Measurements from ENCODE around the gene ZMIZ2. TPM values are rescaled to one million over a fixed set of nuclear protein-coding genes. Genes with fewer than 3 reads are reported as not detected.

Gene ZMIZ2
- total and polyA plus RNA-seq, 2 donors (not counting 1 experiment from before 2014, with no cell fraction given), result 3.9 to 9.1 TPM

GRCh38 chr7:44713680-44714335 is 34.8 kb upstream of the ZMIZ2 start:
- H2AFZ ChIP-seq (ENCODE audit: low read length), result no peak overlapping the region
- TF ChIP-seq CTCF (conservative IDR thresholded peaks at IDR 0.05 in 1 of 2, IDR thresholded peaks at IDR 0.05 in 1 of 2; ENCODE audit: low read depth in 1 of 2, low read length in 2 of 2), result no peak
- TF ChIP-seq EZH2 (IDR thresholded peaks at IDR 0.05; ENCODE audit: low read length, missing control alignments), result no peak
- H3K4me2 ChIP-seq (ENCODE audit: extremely low read depth, insufficient read depth, low read length), result no peak overlapping the region
- no peaks in the 10 kb centered on the region for H3K36me3 ChIP-seq (ENCODE audit: control insufficient read depth, insufficient read depth, low read length)
- H4K20me1 ChIP-seq (ENCODE audit: control insufficient read depth, extremely low read depth, insufficient read depth, low read length), result no peaks in the 10 kb centered on the region
- no peak overlapping the region for H3K27ac ChIP-seq (ENCODE audit: insufficient read depth, low read length)
- no peak overlapping the region for H3K4me3 ChIP-seq (replicated peaks in 1 of 4; ENCODE audit: control extremely low read depth in 1 of 4, insufficient read depth in 1 of 4, low read depth in 3 of 4, low read length in 4 of 4)
- no peaks in the 10 kb centered on the region for H3K27me3 ChIP-seq (ENCODE audit: control insufficient read depth, insufficient read depth, low read length)
- H3K9me3 ChIP-seq (ENCODE audit: control insufficient read depth, insufficient read depth, low read depth, low read length), result no peaks in the 10 kb centered on the region
- H3K9ac ChIP-seq (ENCODE audit: insufficient read depth, low read length), result no peak overlapping the region
- H3K4me1 ChIP-seq (ENCODE audit: control insufficient read depth, extremely low read depth, insufficient read depth, low read length), result no peaks in the 10 kb centered on the region
- no peak for DNase-seq (ENCODE audit: low read depth in 2 of 2)
- no peaks in the 10 kb centered on the region for H3K79me2 ChIP-seq (ENCODE audit: control insufficient read depth, insufficient read depth, low read length)

GRCh38 chr7:44716205-44716604 is 32.4 kb upstream of the ZMIZ2 start:
- no peak for DNase-seq (ENCODE audit: low read depth in 2 of 2)
- H3K4me1 ChIP-seq (ENCODE audit: control insufficient read depth, extremely low read depth, insufficient read depth, low read length), result no peaks in the 10 kb centered on the region
- no peak overlapping the region for H3K27ac ChIP-seq (ENCODE audit: insufficient read depth, low read length)
- no peak overlapping the region for H3K4me3 ChIP-seq (replicated peaks in 1 of 4; ENCODE audit: control extremely low read depth in 1 of 4, insufficient read depth in 1 of 4, low read depth in 3 of 4, low read length in 4 of 4)
- TF ChIP-seq EZH2 (IDR thresholded peaks at IDR 0.05; ENCODE audit: low read length, missing control alignments) (no peak), CTCF (conservative IDR thresholded peaks at IDR 0.05 in 1 of 2, IDR thresholded peaks at IDR 0.05 in 1 of 2; ENCODE audit: low read depth in 1 of 2, low read length in 2 of 2) (no peak)
- H3K27me3 ChIP-seq (ENCODE audit: control insufficient read depth, insufficient read depth, low read length), result no peaks in the 10 kb centered on the region
- no peaks in the 10 kb centered on the region for H3K36me3 ChIP-seq (ENCODE audit: control insufficient read depth, insufficient read depth, low read length)
- no peak overlapping the region for H2AFZ ChIP-seq (ENCODE audit: low read length)
- no peaks in the 10 kb centered on the region for H3K9me3 ChIP-seq (ENCODE audit: control insufficient read depth, insufficient read depth, low read depth, low read length)
- no peak overlapping the region for H3K4me2 ChIP-seq (ENCODE audit: extremely low read depth, insufficient read depth, low read length)
- no peaks in the 10 kb centered on the region for H3K79me2 ChIP-seq (ENCODE audit: control insufficient read depth, insufficient read depth, low read length)
- H4K20me1 ChIP-seq (ENCODE audit: control insufficient read depth, extremely low read depth, insufficient read depth, low read length), result no peaks in the 10 kb centered on the region
- H3K9ac ChIP-seq (ENCODE audit: insufficient read depth, low read length), result no peak overlapping the region

- no peak overlapping the region for H3K27ac ChIP-seq (ENCODE audit: insufficient read depth, low read length)
- H3K36me3 ChIP-seq (ENCODE audit: control insufficient read depth, insufficient read depth, low read length), result no peaks in the 10 kb centered on the region
- H3K4me2 ChIP-seq (ENCODE audit: extremely low read depth, insufficient read depth, low read length), result no peak overlapping the region
- no peak overlapping the region for H3K4me3 ChIP-seq (replicated peaks in 1 of 4; ENCODE audit: control extremely low read depth in 1 of 4, insufficient read depth in 1 of 4, low read depth in 3 of 4, low read length in 4 of 4)
- no peak overlapping the region for H2AFZ ChIP-seq (ENCODE audit: low read length)
- H3K9ac ChIP-seq (ENCODE audit: insufficient read depth, low read length), result no peak overlapping the region
- no peaks in the 10 kb centered on the region for H3K9me3 ChIP-seq (ENCODE audit: control insufficient read depth, insufficient read depth, low read depth, low read length)
- no peak for TF ChIP-seq EZH2 (IDR thresholded peaks at IDR 0.05; ENCODE audit: low read length, missing control alignments)
- TF ChIP-seq CTCF (conservative IDR thresholded peaks at IDR 0.05 in 1 of 2, IDR thresholded peaks at IDR 0.05 in 1 of 2; ENCODE audit: low read depth in 1 of 2, low read length in 2 of 2), result no peak
- H3K79me2 ChIP-seq (ENCODE audit: control insufficient read depth, insufficient read depth, low read length), result no peaks in the 10 kb centered on the region
- H3K27me3 ChIP-seq (ENCODE audit: control insufficient read depth, insufficient read depth, low read length), result no peaks in the 10 kb centered on the region
- no peak for DNase-seq (ENCODE audit: low read depth in 2 of 2)
- H4K20me1 ChIP-seq (ENCODE audit: control insufficient read depth, extremely low read depth, insufficient read depth, low read length), result no peaks in the 10 kb centered on the region
- no peaks in the 10 kb centered on the region for H3K4me1 ChIP-seq (ENCODE audit: control insufficient read depth, extremely low read depth, insufficient read depth, low read length)
These were observed 28.3 kb upstream of the ZMIZ2 start for GRCh38 chr7:44720301-44720700.
